ENCODE results near the gene PYCARD. TPM values are rescaled to one million over a fixed set of nuclear protein-coding genes. Genes with fewer than 3 reads are reported as not detected.

The PYCARD gene
- total and polyA plus RNA-seq, 9 of the 15 experiments (the other 6 are each of a cell fraction or from before 2014, with no cell fraction given), result 1.3 to 28.4 (median 6.0) TPM

GRCh38 chr16:31179747-31180459 lies 22.7 kb downstream of the PYCARD start, which contains the start of gene FUS (continued):
- TF ChIP-seq MAX (CRISPR knock-in tag; IDR thresholded peaks at IDR 0.05) (no peak; the same call in 1 of the 2 replicates), NEUROD1 (IDR thresholded peaks at IDR 0.05; ENCODE audit: borderline replicate concordance, low read depth, low read length, partially characterized antibody) (peak; percentile 93), SP1 (CRISPR knock-in tag; IDR thresholded peaks at IDR 0.05) (peak; percentile 99), PHF20 (IDR thresholded peaks at IDR 0.05; ENCODE audit: partially characterized antibody) (peak; percentile 73), EWSR1 (IDR thresholded peaks at IDR 0.05; ENCODE audit: borderline replicate concordance, low read depth, partially characterized antibody) (no peak), ZNF232 (CRISPR knock-in tag; IDR thresholded peaks at IDR 0.05) (peak; percentile 86; the same call in 1 of the 2 replicates), ZNF146 (CRISPR knock-in tag; IDR thresholded peaks at IDR 0.05; ENCODE audit: unreplicated experiment) (no peak), CAMTA2 (CRISPR knock-in tag; conservative IDR thresholded peaks at IDR 0.05) (0 out of 2 replicates have a peak, but pooled peaks have one; percentile 29), THAP12 (CRISPR knock-in tag; IDR thresholded peaks at IDR 0.05) (peak; percentile 96), CREB5 (CRISPR knock-in tag; IDR thresholded peaks at IDR 0.05) (no peak), TEAD4 (IDR thresholded peaks at IDR 0.05; ENCODE audit: low read length) (peak; percentile 62), TEAD4 (CRISPR knock-in tag; IDR thresholded peaks at IDR 0.05; ENCODE audit: borderline replicate concordance) (peak; percentile 18; the same call in 1 of the 2 replicates), ZBTB34 (CRISPR knock-in tag; IDR thresholded peaks at IDR 0.05) (no peak), AFF1 (IDR thresholded peaks at IDR 0.05; ENCODE audit: low read depth in 1 of 2, partially characterized antibody in 2 of 2) (peak in 1 of 2 experiments; percentile 83), POLR2G (IDR thresholded peaks at IDR 0.05; ENCODE audit: low read depth, low read length) (peak; percentile 97)

Measured in K562 (cell line).